A549 (cell line): ENCODE results near the gene CRISPLD2. TPM values are rescaled to one million over a fixed set of nuclear protein-coding genes. Genes with fewer than 3 reads are reported as not detected.

Experiments
- ATAC-seq, 2 experiments: fragments of 200-7000 bp in 1 of 2; fragments of >200 bp in 1 of 2; cut with Nextera tagmentation in 1 of 2; cut with Tn5 transposase in 1 of 2; 3 replicates each; pipeline versions ENCODE4 v1.8.0 to v1.9.1; 2018 to 2020; ENCODE audit warnings: mild to moderate bottlenecking in 1 of 2, moderate library complexity in 1 of 2
- CTCF ChIA-PET: fragments of 300-600 bp; sonication (Branson Sonifier 250); formaldehyde crosslinking; extraction: SDS; loops from one replicate; lab custom pipeline; 2021; ENCODE audit warnings: antibody characterized with exemption, inconsistent platforms; lab: Yijun Ruan, JAX
- POLR2A ChIA-PET: fragments of 350-600 bp; formaldehyde crosslinking; extraction: SDS; loops from one replicate; lab custom pipeline; 2021; ENCODE audit warnings: antibody characterized with exemption, inconsistent platforms; lab: Yijun Ruan, JAX
- DNase-seq, 2 experiments: peaks; one replicate each; pipeline versions ENCODE4 v3.0.0 to v3.0.0-alpha.2; 2011 to 2016; ENCODE audit warnings: low read depth in 1 of 2, low spot score in 1 of 2
- FAIRE-seq: peaks from 2 replicates; lab custom pipeline; 2011; peaks lifted over from hg19 to GRCh38; lab: Jason Lieb, UNC
- H3K27ac ChIP-seq, 2 experiments: fragments of >200 bp; sonication (Bioruptor Twin); formaldehyde crosslinking; 3 replicates each; pipeline ENCODE4 v1.5.1; 2016 to 2017
- H3K4me1 ChIP-seq: fragments of >200 bp; sonication (Bioruptor Twin); formaldehyde crosslinking; 3 replicates; pipeline ENCODE4 v1.6.1; 2016
- H3K4me2 ChIP-seq: fragments of >200 bp; sonication (Bioruptor Twin); formaldehyde crosslinking; 3 replicates; pipeline ENCODE4 v1.6.1; 2016
- H3K4me3 ChIP-seq: fragments of >200 bp; sonication (Bioruptor Twin); formaldehyde crosslinking; 3 replicates; pipeline ENCODE4 v1.5.1; 2016
- H3K9me3 ChIP-seq: fragments of >200 bp; sonication (Bioruptor Twin); formaldehyde crosslinking; 3 replicates; pipeline ENCODE4 v1.6.1; 2016
- BHLHE40 ChIP-seq: IDR thresholded peaks from 2 replicates; pipeline ENCODE4 v1.6.1; 2012; ENCODE audit warnings: low read depth, low read length, inconsistent platforms
- CBX2 ChIP-seq: fragments of 200-600 bp; sonication (generic); IDR thresholded peaks from 2 replicates; pipeline ENCODE4 v1.6.1; 2016; ENCODE audit warnings: low read depth, mild to moderate bottlenecking, borderline replicate concordance
- CBX8 ChIP-seq: fragments of 200-600 bp; sonication (generic); IDR thresholded peaks from 2 replicates; pipeline ENCODE4 v1.6.1; 2016
- CEBPB ChIP-seq, 2 experiments: fragments of >200 bp in 1 of 2; sonication (Bioruptor Twin) in 1 of 2; formaldehyde crosslinking in 1 of 2; IDR thresholded peaks; 2 replicates each; pipeline ENCODE4 v1.6.1; 2012 to 2016
- CHD2 ChIP-seq: fragments of 150-350 bp; IDR thresholded peaks from 2 replicates; pipeline ENCODE4 v1.6.1; 2014; ENCODE audit warnings: low read length; ENCODE audit not compliant: partially characterized antibody
- FOSL2 ChIP-seq, 2 experiments: fragments of 450-650 bp in 1 of 2; fragments of >200 bp in 1 of 2; sonication (Bioruptor Twin) in 1 of 2; formaldehyde crosslinking; IDR thresholded peaks; 2 replicates each; pipeline versions ENCODE4 v1.5.0 to v1.6.1; 2016 to 2020; ENCODE audit warnings: mild to moderate bottlenecking in 1 of 2, moderate library complexity in 1 of 2
- FOXS1 ChIP-seq: fragments of 250-450 bp; sonication (Bioruptor Pico); IDR thresholded peaks from 2 replicates; pipeline ENCODE4 v1.5.0; 2020; ENCODE audit warnings: mild to moderate bottlenecking, moderate library complexity
- GATA3 ChIP-seq: IDR thresholded peaks from 2 replicates; pipeline ENCODE4 v1.6.1; 2012; ENCODE audit warnings: borderline replicate concordance
- HDAC2 ChIP-seq: fragments of 200-600 bp; sonication (generic); IDR thresholded peaks from 2 replicates; pipeline ENCODE4 v1.6.1; 2016
- HOXB13 ChIP-seq: fragments of 250-450 bp; sonication (Bioruptor Pico); IDR thresholded peaks from 2 replicates; pipeline ENCODE4 v1.5.0; 2020; ENCODE audit warnings: low read depth, mild to moderate bottlenecking, moderate library complexity
- MAFK ChIP-seq: fragments of 450-650 bp; IDR thresholded peaks from 2 replicates; pipeline ENCODE4 v1.6.1; 2014; ENCODE audit not compliant: partially characterized antibody
- NFE2L2 ChIP-seq: fragments of 150-350 bp; conservative IDR thresholded peaks from 2 replicates; pipeline ENCODE4 v1.6.1; 2014; ENCODE audit warnings: low read length
- NPAS2 ChIP-seq: fragments of 250-450 bp; sonication (Bioruptor Pico); IDR thresholded peaks from 2 replicates; pipeline ENCODE4 v1.8.0; 2022; ENCODE audit warnings: mild to moderate bottlenecking, moderate library complexity, borderline replicate concordance
- POLR2AphosphoS2 ChIP-seq: conservative IDR thresholded peaks from 2 replicates; pipeline ENCODE4 v1.6.1; 2012; ENCODE audit warnings: low read length, improper control_type of control experiment, inconsistent platforms
- RARB ChIP-seq: fragments of 250-450 bp; sonication (Bioruptor Pico); IDR thresholded peaks from 2 replicates; pipeline ENCODE4 v1.8.0; 2021; ENCODE audit warnings: mild to moderate bottlenecking, moderate library complexity
- RFX5 ChIP-seq: fragments of 450-650 bp; IDR thresholded peaks from 2 replicates; pipeline ENCODE4 v1.7.1; 2014; ENCODE audit warnings: antibody characterized with exemption, mild to moderate bottlenecking, moderate library complexity
- RNF2 ChIP-seq: fragments of 200-600 bp; sonication (generic); IDR thresholded peaks from 2 replicates; pipeline ENCODE4 v1.6.1; 2016; ENCODE audit warnings: low read depth, mild to moderate bottlenecking, antibody characterized with exemption, moderate library complexity, borderline replicate concordance
- TP53 ChIP-seq: fragments of 250-450 bp; sonication (Bioruptor Pico); IDR thresholded peaks from 2 replicates; pipeline ENCODE4 v1.5.0; 2021; ENCODE audit warnings: mild to moderate bottlenecking, moderate library complexity
- ZC3H11A ChIP-seq: fragments of 450-650 bp; IDR thresholded peaks from 2 replicates; pipeline ENCODE4 v1.6.1; 2014; ENCODE audit warnings: antibody characterized with exemption, mild to moderate bottlenecking
- WGBS: methylation state at CpG from one replicate; pipeline ENCODE4 v1.1.6; 2017; ENCODE audit errors: missing lambda C conversion rate; 5-methylcytosine and 5-hydroxymethylcytosine counted together
- polyA plus RNA-seq, 4 experiments: library from polyadenylated mRNA; depleted of rRNA in 3 of 4; stranded (reverse); fragments of >200 nt; fragmentation: RNase III in 1 of 4; extraction: RNeasy Plus Mini Kit Qiagen cat#74134 plus additional on column Dnase treatment in 1 of 4; gene quantifications; 2 replicates in 3 of 4; 3 replicates in 1 of 4; pipeline ENCODE4 v1.2.3, GENCODE V29; 2011 to 2017
- TF ChIP-seq, protein P1 (sequence below): fragments of 250-450 bp; sonication (Bioruptor Pico); IDR thresholded peaks from 2 replicates; pipeline ENCODE4 v1.5.0; 2020; ENCODE audit warnings: low read depth, mild to moderate bottlenecking, moderate library complexity
- TF ChIP-seq, protein P2 (sequence below): fragments of >200 bp; sonication (Bioruptor Twin); formaldehyde crosslinking; IDR thresholded peaks from 3 replicates; pipeline ENCODE4 v1.6.1; 2016
- TF ChIP-seq, protein P3 (sequence below): fragments of 450-650 bp; IDR thresholded peaks from 2 replicates; pipeline ENCODE4 v1.6.1; 2014; ENCODE audit warnings: antibody characterized with exemption
- TF ChIP-seq, protein P4 (sequence below): IDR thresholded peaks from 2 replicates; pipeline ENCODE4 v1.6.1; 2012; ENCODE audit warnings: low read depth, borderline replicate concordance

The CRISPLD2 gene
- polyA plus RNA-seq, 2 of the 4 experiments (the other 2 are of a cell fraction): 0.85 to 1.6 TPM

DNA sequence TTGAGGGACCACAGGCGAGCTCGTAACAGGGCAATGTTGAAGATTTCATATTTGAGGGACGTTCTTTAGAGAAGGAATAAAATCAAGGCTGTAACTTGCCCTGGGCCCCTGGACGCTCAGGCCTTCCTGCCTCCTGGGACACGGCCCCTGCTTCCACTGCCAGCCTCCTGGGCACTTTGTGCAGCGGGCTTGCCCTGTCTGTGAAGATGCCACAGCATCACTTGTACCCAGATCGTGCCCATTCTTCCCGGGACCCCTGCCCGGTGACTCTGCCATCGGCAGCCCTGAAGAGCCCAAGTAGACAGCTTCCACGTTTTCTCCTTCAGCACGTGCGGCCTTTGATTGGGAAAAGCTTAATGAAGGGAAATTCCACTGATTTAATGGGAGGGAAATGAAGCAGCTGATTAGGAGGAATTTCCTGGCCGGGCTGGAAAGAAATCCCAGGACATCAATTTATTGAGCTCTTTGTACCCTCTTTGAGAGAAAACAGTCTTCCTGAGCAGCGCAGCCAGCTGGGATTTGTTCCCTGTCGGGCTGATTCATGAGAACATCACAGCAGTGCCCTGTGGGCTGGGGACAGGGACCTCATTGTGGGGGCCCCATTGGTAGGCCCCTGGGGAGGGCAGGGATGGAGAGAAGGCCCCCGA lies 71.5 kb downstream of the CRISPLD2 start:
- Histone ChIP-seq H3K4me1 (no peaks in the 10 kb centered on the region), H3K4me3 (no peak overlapping the region), H3K4me2 (no peak overlapping the region), H3K9me3 (no peaks in the 10 kb centered on the region), H3K27ac (no peak overlapping the region)
- no peak for ATAC-seq
- TF ChIP-seq RNF2 (no peak), TP53 (CRISPR knock-in tag) (no peak), NFE2L2 (no peak), POLR2AphosphoS2 (no peak), HDAC2 (no peak), ZC3H11A (no peak), FOSL2 (IDR thresholded peaks at IDR 0.05) (no peak), FOSL2 (CRISPR knock-in tag; IDR thresholded peaks at IDR 0.05) (no peak), FOXS1 (CRISPR knock-in tag) (no peak), CBX8 (no peak), CBX2 (no peak), RARB (CRISPR knock-in tag) (no peak), BHLHE40 (no peak), CEBPB (IDR thresholded peaks at IDR 0.05) (no peak), MAFK (no peak), HOXB13 (CRISPR knock-in tag) (no peak)
- TF ChIP-seq, protein P1, sequence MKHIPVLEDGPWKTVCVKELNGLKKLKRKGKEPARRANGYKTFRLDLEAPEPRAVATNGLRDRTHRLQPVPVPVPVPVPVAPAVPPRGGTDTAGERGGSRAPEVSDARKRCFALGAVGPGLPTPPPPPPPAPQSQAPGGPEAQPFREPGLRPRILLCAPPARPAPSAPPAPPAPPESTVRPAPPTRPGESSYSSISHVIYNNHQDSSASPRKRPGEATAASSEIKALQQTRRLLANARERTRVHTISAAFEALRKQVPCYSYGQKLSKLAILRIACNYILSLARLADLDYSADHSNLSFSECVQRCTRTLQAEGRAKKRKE (CRISPR knock-in tag): no peak
- TF ChIP-seq, protein P2, sequence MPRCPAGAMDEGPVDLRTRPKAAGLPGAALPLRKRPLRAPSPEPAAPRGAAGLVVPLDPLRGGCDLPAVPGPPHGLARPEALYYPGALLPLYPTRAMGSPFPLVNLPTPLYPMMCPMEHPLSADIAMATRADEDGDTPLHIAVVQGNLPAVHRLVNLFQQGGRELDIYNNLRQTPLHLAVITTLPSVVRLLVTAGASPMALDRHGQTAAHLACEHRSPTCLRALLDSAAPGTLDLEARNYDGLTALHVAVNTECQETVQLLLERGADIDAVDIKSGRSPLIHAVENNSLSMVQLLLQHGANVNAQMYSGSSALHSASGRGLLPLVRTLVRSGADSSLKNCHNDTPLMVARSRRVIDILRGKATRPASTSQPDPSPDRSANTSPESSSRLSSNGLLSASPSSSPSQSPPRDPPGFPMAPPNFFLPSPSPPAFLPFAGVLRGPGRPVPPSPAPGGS: no peak
- TF ChIP-seq, protein P3, sequence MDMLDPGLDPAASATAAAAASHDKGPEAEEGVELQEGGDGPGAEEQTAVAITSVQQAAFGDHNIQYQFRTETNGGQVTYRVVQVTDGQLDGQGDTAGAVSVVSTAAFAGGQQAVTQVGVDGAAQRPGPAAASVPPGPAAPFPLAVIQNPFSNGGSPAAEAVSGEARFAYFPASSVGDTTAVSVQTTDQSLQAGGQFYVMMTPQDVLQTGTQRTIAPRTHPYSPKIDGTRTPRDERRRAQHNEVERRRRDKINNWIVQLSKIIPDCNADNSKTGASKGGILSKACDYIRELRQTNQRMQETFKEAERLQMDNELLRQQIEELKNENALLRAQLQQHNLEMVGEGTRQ: no peak
- CTCF ChIA-PET: interaction anchor here (0.5 to 2.5 kb wide), 7 partner anchors 9 to 614 kb away, joined by 3 to 6 read pairs (median 3); no protein-coding TSS in a partner anchor
- no peak for FAIRE-seq
- DNase-seq: no peak
- POLR2A ChIA-PET: no interaction called here
- WGBS: 81% methylated on average over 16 of the region's 17 CpGs

DNA sequence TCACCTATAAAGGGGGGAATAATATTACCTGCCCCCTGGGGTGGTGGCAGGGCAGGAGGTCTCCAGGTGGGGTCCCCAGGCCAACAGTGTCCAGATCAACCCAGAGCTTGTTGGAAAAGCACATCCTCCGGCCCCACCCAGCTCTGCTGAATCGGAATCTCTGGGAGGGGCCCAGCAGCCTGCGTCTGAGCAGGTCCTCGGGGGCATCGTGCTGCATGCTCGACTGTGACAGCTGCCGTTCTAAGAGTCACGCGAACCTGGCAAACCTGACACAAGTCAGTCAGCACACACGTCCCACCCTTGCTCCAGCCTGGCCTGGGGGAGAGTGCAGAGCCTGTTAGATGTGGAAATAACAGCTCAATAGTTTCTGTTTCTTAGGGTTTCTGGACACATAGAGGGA lies 72.3 kb downstream of the CRISPLD2 start:
- POLR2A ChIA-PET: no interaction called here

DNA sequence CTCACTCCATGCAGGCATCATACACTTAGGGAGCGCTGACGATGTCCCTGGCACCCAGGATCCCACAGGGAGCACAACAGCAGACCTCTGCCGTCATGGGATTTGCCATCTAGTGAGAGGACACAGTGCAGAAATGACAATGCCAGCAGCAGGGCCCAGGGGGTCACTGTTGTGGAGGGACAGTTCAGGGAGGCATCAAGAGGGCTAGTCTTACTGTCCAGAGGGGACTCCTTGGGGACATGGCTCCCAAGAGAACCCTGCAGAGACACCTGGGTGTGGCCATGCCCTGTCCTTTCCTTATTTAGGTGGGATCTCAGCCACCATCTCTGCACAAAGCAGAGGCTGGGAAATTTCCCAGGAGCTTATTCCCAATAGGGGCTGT lies 73.7 kb downstream of the CRISPLD2 start:
- H3K4me3 ChIP-seq: no peak overlapping the region
- DNase-seq: no peak
- FAIRE-seq: no peak
- H3K4me2 ChIP-seq: no peak overlapping the region
- no peak for ATAC-seq
- ChIA-PET CTCF (no interaction called here), POLR2A (no interaction called here)
- no peak overlapping the region for H3K27ac ChIP-seq
- TF ChIP-seq ZC3H11A (no peak), GATA3 (no peak), CBX8 (no peak), NPAS2 (CRISPR knock-in tag) (no peak), RFX5 (no peak), RNF2 (no peak), MAFK (no peak), RARB (CRISPR knock-in tag) (no peak), CHD2 (no peak)
- TF ChIP-seq, protein P4, sequence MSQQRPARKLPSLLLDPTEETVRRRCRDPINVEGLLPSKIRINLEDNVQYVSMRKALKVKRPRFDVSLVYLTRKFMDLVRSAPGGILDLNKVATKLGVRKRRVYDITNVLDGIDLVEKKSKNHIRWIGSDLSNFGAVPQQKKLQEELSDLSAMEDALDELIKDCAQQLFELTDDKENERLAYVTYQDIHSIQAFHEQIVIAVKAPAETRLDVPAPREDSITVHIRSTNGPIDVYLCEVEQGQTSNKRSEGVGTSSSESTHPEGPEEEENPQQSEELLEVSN: no peak
- no peaks in the 10 kb centered on the region for H3K4me1 ChIP-seq
- WGBS: 85% methylated on average over 3 of the region's 3 CpGs
- H3K9me3 ChIP-seq: no peaks in the 10 kb centered on the region

More for the DNA sequence above, 72.3 kb downstream of the CRISPLD2 start:
- DNase-seq: no peak
- 74% methylated on average over 10 of the region's 10 CpGs for WGBS
- Histone ChIP-seq H3K4me3 (no peak overlapping the region), H3K9me3 (no peaks in the 10 kb centered on the region), H3K27ac (no peak overlapping the region), H3K4me2 (no peak overlapping the region)
- no peak for ATAC-seq
- no peak for FAIRE-seq
- TF ChIP-seq CEBPB (IDR thresholded peaks at IDR 0.05): no peak
- TF ChIP-seq, all 56 proteins: peak for 0
- H3K4me1 ChIP-seq: no peaks in the 10 kb centered on the region
- CTCF ChIA-PET: interaction anchor here (0.5 to 2.5 kb wide), 7 partner anchors 10 to 615 kb away, joined by 3 to 6 read pairs (median 3); no protein-coding TSS in a partner anchor
